Medulla oblongata (tissue), 1 donor: ENCODE measurements around the gene LDAH.

ENCODE experiments used
- DNase-seq: peaks from one replicate; pipeline ENCODE4 v3.0.0-alpha.2; 2015; ENCODE audit errors: extremely low spot score

Gene LDAH

DNA sequence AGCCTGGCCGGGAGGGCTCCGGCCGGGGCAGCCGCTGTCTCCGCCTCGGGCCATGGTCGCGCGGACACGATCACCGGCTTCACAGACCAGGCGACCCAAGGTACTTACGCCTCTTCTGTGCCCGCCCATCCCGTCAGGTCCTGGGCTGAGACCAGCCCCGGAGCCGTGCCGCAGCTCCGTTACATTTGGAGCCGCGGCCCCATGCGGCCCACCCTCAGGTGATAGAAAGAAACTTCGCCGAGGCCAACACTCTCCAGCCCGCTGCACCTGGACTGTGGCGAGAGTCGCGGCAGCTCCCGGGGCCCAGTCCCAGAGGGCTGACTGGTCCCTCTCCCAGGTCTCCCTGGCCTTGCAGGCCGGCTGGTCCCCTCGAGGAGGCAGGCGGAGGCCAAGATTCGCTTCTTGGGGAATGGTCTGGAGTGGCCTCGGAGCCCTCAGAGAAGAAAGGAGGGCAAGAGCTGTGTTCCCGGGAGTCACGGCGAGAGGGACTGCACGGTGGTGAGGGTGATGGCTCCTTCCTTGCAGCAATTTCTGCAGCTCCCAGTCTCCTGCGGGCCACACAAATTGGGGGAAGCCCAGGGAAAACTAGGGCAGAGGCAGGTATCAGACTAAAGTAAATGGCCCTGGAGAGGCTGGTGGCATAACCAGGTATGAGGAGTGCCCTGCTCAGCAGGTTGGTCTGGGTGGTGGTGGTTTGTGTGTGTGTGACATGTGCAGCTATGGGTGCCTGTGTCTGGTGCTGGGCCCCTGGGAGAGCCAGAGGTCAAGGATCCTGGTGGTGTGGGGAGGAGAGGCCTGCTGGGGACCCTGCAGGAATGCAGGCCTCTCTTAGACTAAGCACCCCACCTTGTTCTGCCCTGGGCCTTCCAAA is 155.1 kb downstream of the LDAH start:
- DNase-seq, result no peak

DNA sequence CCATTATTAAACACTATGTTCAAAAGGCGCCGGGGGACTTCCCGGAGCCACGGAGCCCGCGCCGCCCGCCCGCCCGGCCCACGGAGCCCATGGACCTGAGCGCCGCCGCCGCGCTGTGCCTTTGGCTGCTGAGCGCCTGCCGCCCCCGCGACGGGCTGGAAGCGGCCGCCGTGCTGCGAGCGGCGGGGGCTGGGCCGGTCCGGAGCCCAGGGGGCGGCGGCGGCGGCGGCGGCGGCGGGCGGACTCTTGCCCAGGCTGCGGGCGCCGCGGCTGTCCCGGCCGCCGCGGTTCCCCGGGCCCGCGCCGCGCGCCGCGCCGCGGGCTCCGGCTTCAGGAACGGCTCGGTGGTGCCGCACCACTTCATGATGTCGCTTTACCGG is 155.8 kb downstream of the LDAH start:
- DNase-seq, result no peak

DNA sequence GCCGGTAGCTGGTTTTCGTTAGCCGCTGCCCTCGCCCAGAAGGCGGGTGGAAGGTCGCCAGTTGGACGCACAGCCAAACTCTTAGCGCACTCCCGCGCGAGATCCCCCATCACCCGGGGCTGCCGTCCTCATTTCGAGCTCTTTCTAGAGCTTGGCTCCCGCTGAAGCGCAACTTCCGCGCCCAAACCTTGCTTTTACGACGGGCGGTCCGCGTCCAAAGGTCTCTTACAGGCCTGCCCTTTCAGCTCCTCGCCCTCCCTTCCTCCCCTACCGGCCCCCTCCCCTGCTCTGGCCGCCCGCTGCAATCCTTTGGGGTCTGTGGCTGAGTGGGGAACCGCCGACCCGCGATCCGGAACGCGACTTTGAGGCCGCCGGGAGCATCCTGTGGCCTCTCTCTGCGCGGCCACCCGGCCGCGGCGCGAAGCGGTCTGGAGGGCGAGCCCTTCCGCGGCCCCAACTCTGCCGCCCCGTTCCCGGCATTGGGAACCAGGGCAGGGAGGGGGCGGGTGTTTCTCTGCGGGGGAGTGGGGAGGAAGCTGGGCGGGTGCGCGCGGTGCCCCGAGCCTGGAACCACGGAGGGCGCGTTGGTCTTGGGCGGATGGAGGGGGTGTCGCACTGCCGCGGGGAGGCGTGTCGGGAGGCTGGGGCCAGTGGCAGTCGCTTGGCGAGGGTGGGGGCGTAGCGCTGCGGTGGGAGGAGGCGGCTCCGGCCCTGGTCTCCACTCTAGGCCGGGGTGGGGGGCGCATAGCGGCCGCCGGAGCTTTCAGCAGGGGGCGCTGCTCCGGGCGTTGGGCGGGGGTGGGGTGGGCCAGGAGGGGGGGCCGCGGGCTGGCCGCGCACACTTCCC is 156.4 kb downstream of the LDAH start, which contains the start of gene GDF7:
TSS of gene GDF7 (plus strand) at position 841 of the 847 bp plus-strand sequence. CDS start 96 bp downstream, outside the sequence.
- no peak for DNase-seq

DNA sequence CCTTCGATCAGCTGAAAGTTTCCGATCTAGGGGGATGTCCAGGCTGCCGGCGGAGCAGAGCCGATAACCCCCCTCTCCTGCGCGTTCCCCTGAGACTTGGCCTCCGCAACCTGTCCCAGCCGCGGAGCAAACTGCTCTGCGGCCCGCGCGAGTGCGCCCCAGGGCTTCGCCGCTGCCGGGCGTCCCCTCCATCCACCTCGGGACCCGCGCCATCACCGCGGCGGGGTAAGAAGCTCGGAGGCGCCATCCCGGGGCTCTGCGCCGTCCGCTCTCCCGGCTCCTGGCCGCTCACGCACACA is 156.9 kb downstream of the LDAH start:
- no peak for DNase-seq

DNA sequence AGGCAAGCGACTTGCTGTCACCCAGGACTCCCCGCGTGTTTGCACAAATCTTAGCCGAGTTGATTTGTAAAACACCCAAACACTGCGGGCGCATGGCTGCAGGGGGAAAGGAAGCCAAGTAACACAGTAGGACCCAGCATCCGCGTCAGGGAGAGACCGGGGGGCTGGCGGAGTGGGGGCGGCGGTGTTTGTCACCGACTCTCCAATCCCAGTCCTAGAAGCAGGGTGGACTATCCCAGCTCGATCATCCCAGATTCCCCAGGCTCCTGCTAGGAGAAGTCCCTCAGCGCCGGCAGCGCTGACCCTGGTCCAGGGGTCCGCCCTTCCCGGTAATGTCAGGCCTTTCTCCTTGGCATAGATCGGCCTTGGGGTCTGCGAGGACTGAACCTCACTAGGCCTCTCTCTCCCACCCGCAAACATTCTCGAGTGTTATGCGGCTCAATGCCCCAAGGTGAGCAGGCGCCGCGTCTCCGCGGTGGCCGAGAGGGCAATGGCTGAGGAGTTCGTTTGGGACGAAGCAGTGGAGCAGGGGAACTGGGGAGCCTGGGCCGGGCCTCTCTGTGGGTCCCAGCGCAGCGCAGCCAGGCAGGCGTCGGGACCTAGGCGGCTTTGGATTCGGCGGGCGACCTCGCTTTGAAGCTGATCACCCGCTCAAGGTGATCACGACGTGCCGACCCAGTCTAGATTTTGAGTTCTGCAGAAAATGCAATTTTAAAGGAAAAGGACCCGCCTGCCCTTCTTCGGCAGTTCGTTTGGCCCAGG is 157.5 kb downstream of the LDAH start:
- DNase-seq, result no peak

DNA sequence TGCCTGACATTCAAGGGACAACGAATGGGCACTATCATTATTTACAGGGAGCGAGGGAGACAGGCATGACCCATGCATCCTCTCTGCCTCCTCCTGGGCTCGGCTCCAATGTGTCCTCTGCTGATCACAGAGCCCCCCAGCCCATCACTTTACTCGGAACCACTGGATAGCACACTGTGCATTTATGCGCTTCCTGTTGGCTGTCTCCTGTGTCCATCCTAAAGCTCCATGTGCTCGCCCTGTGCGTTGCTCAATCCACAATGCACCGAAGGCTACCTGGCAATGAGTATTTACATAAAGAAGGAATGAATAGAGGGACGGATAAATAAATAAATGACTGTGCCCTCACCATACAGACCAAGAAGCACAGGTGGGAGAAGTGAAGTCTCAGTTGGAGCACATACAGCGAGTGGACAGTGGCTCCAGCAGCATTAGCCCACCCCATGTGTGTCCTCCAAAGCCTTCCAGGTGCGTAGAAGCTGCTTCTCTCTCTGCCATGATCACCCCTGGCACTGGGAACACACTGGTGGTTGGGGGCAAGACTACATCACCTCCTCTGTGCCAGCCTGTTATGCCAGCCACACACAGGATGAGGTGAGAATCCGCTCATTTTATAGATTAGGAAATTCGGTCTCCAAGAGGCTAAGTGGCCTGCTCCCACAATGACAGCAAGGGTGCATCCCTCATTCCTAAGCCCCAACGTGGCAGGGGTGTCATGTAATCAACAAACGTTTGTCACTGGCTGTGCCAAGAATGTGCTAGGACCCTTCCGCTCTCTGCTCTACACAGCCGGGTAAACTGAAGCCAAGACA is 158.3 kb downstream of the LDAH start:
- no peak for DNase-seq

DNA sequence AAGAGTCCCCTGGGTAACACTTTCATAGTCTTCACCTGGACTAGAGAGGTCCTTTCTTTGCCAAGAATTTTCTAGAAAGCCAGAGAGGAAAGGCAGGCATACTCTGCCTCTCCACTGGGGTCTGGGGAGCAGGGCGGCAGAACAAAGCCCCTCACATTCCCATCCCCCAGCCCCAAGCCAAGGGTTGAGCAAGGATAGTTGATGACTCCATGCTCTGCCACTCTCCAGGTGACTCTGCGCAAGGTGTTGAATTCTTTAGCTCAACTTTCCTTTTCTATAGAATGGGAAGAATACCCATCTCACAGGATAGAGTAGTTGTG is 158.9 kb downstream of the LDAH start:
- no peak for DNase-seq

DNA sequence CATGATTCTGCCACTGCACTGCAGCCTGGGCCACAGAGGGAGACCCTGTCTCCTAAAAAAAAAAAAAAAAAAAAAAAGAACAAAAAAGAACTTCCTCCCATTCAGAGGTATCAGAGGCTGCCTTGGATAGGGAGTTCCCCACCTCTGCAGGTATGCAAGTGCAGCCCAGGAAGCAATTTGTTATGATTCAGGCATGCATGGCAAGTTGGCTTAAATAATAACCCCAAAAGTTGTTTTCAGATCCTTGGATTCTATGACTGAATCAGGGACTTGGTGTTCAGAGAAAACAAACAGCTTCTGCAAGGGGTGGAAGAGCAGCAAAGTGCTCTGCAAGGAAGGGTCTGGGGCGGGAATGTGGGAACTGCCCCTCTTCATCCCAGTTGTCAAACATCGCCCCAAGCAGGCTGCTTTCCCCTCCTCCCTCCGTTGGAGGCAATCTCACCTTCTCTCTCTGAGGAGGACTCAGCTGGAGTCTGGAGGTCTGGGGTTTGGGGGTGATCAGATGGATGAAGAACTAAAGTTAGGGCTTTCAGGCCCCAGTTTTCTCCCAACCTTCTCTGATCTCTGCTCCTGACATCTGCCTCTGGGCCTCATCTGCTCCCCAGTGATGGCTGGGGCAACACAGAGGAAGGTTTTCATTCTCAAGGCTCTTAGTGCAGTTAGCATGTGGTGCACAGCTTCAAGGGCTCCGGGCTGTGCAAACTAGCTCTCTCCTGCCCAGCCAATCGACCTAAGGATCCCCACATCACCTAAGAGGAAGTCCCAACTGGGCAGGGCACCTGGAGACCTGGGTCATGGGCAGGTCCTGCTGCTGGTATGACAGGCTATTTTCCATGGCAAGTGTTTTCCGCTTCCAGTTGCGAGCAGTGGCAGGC is 159.5 kb downstream of the LDAH start:
- DNase-seq, result no peak

DNA sequence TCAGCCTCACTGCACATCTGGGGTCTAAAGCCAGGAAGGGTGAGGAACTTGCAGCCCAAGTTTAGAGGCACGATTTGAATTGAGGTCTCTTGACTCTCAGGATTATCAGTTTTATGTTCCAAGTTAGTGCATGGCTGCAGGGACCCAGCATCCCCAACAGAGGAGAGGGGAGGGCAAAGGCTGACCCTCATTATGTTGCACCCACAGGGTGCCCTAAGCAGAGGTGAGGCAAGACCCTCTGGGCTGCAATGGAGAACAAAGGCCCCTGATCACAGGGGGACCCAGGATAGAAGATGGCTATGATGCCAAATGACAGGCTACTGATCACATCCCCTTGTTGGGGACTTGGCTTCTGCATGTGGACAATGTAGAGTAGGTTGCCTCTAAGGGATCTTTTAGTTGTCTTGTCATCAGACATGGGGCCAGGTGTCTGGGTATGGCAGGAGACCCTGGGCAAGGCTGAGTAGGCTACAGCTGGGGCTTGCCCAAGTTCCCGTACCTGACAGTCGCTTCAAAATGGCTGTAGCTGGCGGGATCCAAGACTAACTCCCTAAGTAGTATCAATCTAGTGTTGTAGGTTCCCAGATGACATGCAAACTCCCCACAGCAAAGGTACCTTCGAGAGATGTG is 160.5 kb downstream of the LDAH start:
- DNase-seq, result no peak

DNA sequence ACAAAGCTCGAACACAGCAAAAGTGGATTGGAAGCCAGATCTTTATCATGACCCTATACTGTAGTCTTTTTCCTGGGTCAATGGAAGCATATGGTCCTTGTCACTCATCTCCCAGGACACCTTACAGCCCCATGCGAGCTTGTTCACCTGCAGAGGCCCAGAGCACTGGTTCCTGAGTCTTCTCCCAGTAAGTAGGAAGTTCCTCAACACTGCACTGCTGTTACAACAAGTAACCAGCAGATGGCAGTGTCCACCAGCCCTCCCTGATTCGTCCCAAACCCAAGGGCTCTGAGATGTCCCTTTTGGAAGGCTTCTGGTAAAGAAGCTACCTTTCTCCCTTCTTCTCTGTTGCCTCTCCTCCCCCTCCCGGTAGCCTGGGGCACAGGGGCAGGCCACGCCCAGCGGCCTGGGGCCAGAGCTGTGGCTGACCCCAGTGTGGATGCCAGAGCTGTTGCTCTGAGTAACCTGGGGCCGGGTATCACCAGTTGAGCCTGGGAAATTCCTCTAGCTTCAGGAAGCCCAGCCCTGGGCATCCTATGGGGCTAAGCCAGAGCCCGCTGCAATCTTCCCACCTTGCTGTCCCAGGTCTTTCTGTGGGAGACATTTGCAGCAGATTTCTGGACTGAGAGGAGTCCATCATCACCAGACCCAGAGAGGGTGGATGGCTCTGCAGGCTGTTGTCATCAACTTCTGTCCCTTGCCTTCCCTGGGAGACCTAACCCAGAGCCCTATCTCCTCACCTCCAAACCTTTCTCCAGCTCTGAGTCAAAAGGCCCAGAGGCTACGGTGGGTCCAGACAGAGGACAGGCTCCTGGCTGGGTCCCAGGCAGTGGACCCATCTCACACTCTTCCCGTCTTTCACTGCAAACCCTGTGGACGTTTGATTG is 161.2 kb downstream of the LDAH start:
- peak; percentile 87 for DNase-seq

DNA sequence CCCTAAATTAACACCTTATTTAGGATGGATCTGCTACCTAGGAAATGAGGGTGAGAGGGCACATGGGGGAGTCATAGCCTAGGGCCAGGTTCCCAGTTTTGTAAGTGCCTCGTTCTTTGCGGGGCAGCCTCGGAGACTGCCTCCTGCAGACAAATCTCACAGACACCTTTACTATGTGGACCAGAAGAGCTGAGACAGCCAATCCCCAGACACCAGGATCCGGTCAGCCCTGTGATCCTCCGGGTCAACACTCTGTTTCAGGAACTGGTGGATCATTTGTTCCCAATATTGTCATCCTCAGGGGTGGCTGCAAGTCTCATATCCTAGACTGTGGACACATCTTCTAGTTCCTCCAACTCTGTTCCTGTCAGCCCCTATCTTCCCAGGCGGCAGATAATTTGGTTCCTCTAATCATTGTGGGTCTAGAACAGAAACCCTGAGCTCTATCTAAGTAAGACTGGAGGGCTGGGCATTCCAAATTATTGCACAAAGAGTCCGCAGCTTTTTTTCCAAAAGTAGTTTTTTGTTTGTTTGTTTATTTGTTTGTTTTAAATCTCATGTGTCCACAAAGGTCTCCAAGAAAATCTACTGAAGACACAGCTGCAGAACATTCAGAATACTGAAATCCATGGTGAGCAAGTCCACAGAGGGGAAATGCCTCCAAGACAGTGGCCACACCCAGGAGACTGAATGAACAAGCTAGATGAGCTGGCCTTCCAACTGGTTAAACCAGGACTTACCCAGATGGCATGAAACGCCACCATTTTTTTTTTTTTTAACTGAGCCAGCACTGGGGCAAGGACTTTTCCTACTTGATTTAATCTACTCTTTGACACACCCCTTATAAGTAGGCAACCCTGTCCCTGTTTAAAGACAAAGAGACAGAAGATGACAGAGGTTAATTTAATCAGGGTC is 162.1 kb downstream of the LDAH start:
- DNase-seq, result no peak

DNA sequence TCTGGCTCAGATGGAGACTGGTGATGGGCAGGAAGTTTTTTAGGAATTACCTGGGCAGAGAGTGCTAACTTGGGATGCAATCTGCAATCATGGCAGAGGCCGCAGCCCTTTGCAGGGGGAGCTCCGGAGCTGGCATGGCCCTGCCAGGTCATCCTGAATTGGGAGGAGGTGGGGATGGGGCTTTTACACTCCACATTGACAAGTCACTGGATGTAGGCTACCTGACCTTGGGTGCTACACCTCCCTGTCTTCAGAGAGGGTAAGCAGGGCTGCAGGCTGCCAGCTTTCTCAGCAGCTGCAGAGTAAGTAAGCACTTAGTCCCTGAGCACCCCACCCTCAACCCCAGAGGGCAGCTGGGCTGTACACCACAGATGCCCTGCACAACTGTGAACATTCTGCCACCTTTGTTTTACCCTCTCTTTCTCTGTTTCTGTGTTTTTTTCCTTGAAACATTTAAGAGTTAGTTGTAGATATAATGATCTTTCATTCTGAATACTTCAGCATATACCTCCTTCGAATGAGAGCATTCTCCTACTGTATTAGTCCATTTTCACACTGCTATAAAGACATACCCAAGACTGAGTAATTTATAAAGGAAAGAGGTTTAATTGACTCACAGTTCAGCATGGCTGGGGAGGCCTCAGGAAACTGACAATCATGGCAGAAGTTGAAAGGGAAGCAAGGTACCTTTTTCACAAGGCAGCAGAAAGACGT is 165.2 kb downstream of the LDAH start:
- no peak for DNase-seq

DNA sequence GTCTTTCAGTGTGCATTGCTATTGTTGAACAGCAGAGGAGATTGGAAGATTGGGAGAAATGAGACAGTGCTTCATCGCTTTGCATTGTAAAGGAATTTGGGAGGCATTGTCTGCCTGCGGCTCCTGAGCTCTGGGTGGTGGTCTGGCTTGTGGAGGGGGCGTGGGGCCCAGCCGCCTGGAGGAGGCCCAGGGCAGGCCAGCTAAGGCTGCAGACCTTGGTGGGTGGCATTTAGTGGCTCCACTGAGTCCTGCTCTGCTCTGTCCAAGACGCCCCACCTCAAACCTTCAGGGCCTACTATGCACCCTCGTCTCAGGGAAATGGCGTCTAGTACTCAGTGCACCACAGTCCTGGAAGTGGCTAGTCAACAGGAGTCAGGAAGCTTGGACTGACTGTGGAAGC is 166.3 kb downstream of the LDAH start:
- DNase-seq, result no peak

DNA sequence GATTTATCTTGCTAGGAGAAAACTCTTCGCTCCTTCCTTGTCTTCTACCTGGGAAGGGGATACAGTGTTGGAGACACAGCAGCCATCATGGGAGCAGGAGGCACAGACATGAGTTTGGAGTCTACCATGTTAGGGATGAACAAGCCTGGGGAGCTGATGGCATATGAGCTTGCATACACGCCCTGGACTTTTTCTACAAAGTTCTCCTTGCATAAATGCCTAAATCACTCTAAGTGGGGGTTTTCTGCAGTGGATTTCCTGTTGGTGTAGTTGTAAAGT is 168.4 kb downstream of the LDAH start:
- DNase-seq, result no peak

DNA sequence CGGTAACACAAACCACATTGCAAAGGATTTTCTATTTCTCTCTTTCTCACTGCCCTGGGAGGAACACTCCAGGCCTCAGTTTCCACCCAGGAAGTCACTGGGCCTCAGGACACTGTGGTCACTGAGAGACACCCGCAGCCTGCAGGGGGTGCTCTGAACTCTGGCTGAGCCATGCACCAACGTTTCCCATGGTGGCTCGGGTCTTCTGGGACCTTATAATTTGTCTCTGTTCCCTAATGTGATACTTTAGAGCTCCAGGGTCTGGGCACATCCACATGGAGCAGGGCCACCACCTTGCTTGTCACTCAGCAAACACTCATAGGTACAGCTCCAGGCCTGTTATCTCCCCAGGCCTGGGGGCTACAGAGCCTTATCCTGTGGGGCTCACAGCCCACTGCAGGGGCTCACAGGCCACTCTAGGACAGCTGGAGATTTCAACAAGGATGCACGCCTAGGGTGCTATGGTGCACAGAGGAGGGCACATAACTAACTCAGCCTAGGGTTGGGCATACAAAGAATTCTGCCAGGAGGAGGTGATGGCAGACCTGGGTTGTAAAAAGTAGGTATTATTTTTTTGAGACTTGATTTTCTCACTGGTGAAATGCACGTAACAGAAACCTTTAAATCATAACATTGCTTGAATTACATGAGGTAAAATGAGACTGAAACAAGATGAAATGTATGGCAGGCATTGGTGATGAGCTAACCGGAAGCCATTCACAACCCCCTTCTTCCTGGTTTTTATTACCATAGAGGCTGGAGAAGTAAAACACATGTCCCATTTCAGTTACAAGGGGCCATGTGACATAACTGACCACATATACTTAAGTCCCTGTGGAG is 169.0 kb downstream of the LDAH start:
- DNase-seq, result no peak

DNA sequence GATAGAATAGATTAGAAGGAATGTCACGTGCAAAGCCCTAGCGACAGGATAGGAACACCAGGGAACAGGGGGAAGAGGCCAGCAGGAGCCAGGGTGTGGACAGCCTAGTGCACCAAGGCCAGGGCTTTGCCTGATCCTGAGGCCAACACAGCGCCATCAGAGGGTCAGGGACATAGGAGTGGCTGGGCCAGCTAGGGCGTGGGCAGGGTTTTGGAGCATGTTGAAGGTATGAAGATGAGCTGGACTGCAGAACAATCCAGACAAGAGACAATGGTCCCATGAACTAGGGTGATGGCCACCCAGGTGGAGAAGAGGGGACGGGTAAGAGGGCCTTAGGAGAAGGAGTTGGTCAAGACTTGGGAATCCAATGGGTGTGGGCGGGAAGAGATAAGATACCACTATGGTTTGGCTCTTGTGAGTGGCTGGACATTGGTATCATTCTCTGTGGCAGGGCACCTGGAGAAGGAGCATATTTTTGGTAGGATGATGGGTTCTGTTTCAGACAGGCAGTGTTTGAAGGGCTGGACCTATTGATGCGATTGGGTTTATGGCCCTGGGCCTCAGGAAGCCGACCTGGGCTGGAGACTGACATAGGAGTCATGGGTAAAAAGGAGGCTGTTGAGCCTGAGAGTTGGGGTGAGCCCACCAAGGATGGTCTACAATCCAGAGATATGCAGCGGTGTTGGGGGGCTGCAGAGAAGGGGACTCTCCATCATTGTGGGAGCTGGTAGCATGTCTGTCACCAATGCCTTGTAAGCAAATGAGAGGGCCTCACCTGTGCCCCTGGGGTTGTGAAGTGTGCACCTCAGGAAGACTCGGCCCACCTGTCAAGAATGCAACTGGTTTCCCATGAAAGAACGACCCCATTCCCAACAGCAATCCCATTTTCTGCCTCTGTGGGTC is 170.0 kb downstream of the LDAH start:
- no peak for DNase-seq
